Stimulated activated naive B cell treated with anti-CD40 and anti-IgM and Interleukin-4, amounts not matched to agents 10 μg/mL and 1 μg/mL and 100 μg/mL, for 72 hours (primary cell): ENCODE data around the gene GRXCR1.

ENCODE experiments used
- ATAC-seq, 2 donors: fragments of 150-1000 bp; cut with Tn5 transposase; replicated peaks; 2 replicates each; pipeline ENCODE4 v1.10.0; 2021; ENCODE audit warnings: moderate library complexity in 1 of 2
- DNase-seq: peaks from one replicate; pipeline ENCODE4 v3.0.0; 2021
- H3K27ac Mint-ChIP-seq: one replicate; pipeline ENCODE4 v1.8.0; 2022; ENCODE audit warnings: mild to moderate bottlenecking, mixed read lengths
- H3K27me3 Mint-ChIP-seq, 2 donors: one replicate each; pipeline ENCODE4 v1.8.0; 2022; ENCODE audit warnings: mixed read lengths in 2 of 2
- H3K36me3 Mint-ChIP-seq, 2 donors: one replicate each; pipeline ENCODE4 v1.8.0; 2022; ENCODE audit warnings: mixed read lengths in 2 of 2, mild to moderate bottlenecking in 1 of 2
- H3K4me1 Mint-ChIP-seq, 2 donors: one replicate each; pipeline ENCODE4 v1.8.0; 2022; ENCODE audit warnings: mixed read lengths in 2 of 2, mild to moderate bottlenecking in 1 of 2
- H3K4me3 Mint-ChIP-seq, 2 donors: one replicate each; pipeline ENCODE4 v1.8.0; 2022; ENCODE audit warnings: mild to moderate bottlenecking in 2 of 2, mixed read lengths in 2 of 2, moderate library complexity in 1 of 2
- H3K9me3 Mint-ChIP-seq, 2 donors: one replicate each; pipeline ENCODE4 v1.8.0; 2022; ENCODE audit warnings: mixed read lengths in 2 of 2, mild to moderate bottlenecking in 1 of 2

The GRXCR1 gene

GRCh38 chr4:42965326-42965725 lies 72.8 kb downstream of the GRXCR1 start:
- H3K27ac Mint-ChIP-seq, result no peak overlapping the region
- H3K4me1 Mint-ChIP-seq, result no peaks in the 10 kb centered on the region
- no peak overlapping the region for H3K4me3 Mint-ChIP-seq
- ATAC-seq (no peak), DNase-seq (no peak)
- no peaks in the 10 kb centered on the region for H3K36me3 Mint-ChIP-seq
- peaks cover 0 to 2% of the 10 kb centered on the region in 2 donors for H3K9me3 Mint-ChIP-seq
- H3K27me3 Mint-ChIP-seq, result peaks cover 0 to 10% of the 10 kb centered on the region in 2 donors

GRCh38 chr4:42985976-42986375 lies 93.5 kb downstream of the GRXCR1 start:
- H3K9me3 Mint-ChIP-seq, result peaks cover 3 to 9% of the 10 kb centered on the region in 2 donors
- DNase-seq, result no peak
- H3K27ac Mint-ChIP-seq, result no peak overlapping the region
- H3K4me3 Mint-ChIP-seq, result no peak overlapping the region
- peaks cover 0 to 3% of the 10 kb centered on the region in 2 donors for H3K36me3 Mint-ChIP-seq
- no peaks in the 10 kb centered on the region for H3K27me3 Mint-ChIP-seq
- no peak for ATAC-seq
- H3K4me1 Mint-ChIP-seq, result no peaks in the 10 kb centered on the region

DNA sequence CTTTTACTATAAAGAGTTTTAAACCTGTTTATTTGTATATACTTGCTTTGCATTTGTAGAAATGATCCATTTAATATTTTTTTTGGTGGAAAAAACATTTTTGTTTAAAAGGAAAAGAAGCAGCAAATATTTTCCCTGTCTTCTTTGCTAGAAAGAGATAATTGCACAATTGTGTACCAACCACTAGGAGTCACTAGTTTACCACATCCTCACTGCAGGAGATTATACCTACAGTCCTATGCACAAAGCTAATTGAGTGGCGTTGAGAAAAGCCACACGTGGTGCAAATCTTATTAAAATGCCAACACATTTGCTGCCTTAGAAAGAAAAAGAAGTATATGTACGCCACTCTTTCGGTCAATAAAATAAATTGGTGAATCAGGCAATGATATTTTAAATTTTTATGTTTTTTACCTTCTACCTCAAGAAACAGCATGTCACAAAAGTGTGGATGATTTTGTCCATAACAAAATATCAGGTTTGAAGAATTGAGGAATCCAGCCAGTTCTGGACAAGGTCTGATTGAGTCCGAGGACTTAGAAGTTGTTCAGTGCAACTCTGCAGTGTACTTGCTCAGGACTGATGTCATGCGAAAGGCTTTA lies 102.9 kb downstream of the GRXCR1 start:
- DNase-seq, result no peak
- no peaks in the 10 kb centered on the region for H3K9me3 Mint-ChIP-seq
- H3K4me3 Mint-ChIP-seq, result no peak overlapping the region
- H3K4me1 Mint-ChIP-seq, result no peaks in the 10 kb centered on the region
- no peaks in the 10 kb centered on the region for H3K36me3 Mint-ChIP-seq
- peaks cover 0 to 11% of the 10 kb centered on the region in 2 donors for H3K27me3 Mint-ChIP-seq
- ATAC-seq, result peak in 1 of 2 donors; percentile 59
- H3K27ac Mint-ChIP-seq, result no peak overlapping the region

DNA sequence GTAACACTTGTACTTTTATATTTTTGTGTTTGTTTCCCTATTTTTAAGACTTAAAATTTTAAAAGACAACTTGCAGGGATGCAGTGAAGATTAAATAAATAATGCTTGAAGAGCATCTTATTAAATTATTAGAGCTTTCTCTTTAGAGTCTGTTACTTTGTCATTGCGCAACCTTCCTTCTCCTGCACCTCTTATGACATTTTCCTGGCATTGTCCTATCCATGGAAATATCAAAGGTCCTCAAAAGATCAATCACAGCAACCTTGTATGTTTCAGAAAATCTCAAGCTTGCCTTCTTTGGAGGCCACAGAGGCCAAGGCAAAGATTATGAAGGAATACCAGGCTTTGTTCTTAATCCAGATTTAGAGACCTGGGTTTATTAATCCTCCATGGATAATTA lies 116.3 kb downstream of the GRXCR1 start:
- Mint-ChIP-seq H3K27ac (no peak overlapping the region), H3K4me3 (no peak overlapping the region), H3K27me3 (no peaks in the 10 kb centered on the region), H3K36me3 (peaks cover 0 to 4% of the 10 kb centered on the region in 2 donors), H3K9me3 (peaks cover 12 to 23% of the 10 kb centered on the region in 2 donors), H3K4me1 (no peaks in the 10 kb centered on the region)
- no peak for ATAC-seq
- DNase-seq, result no peak

DNA sequence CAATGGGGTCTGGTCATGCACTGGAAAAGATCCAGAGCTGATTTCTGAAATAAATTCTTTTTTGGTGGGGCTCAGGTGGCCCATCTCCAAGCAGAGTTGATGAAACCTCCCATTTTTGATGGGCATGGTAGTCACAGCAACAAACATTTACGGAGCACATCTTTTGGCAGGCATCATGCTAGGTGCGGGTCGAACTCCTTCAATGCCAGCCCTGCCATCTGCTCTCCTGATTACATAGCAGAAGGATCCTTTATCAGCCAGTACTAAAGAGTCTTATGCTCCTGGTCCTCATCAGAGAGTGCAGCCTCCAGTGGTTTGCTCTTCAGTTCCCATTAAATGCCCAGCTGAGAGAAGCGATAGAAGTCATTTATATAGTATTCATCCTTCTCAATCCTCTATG lies 121.7 kb downstream of the GRXCR1 start:
- no peaks in the 10 kb centered on the region for H3K36me3 Mint-ChIP-seq
- no peak for ATAC-seq

GRCh38 chr4:43041632-43042031 lies 149.1 kb downstream of the GRXCR1 start:
- Mint-ChIP-seq H3K27me3 (no peaks in the 10 kb centered on the region), H3K4me3 (no peak overlapping the region), H3K36me3 (no peaks in the 10 kb centered on the region), H3K4me1 (no peaks in the 10 kb centered on the region), H3K9me3 (no peaks in the 10 kb centered on the region), H3K27ac (no peak overlapping the region)
- DNase-seq (no peak), ATAC-seq (no peak)

More for the DNA sequence above, 121.7 kb downstream of the GRXCR1 start:
- no peak for DNase-seq
- H3K9me3 Mint-ChIP-seq, result no peaks in the 10 kb centered on the region
- H3K4me1 Mint-ChIP-seq, result no peaks in the 10 kb centered on the region
- H3K4me3 Mint-ChIP-seq, result no peak overlapping the region
- H3K27me3 Mint-ChIP-seq, result no peaks in the 10 kb centered on the region
- H3K27ac Mint-ChIP-seq, result no peak overlapping the region

- no peaks in the 10 kb centered on the region for H3K36me3 Mint-ChIP-seq
- no peaks in the 10 kb centered on the region for H3K4me1 Mint-ChIP-seq
- no peak overlapping the region for H3K4me3 Mint-ChIP-seq
- H3K27me3 Mint-ChIP-seq, result no peaks in the 10 kb centered on the region
- DNase-seq (no peak), ATAC-seq (no peak)
- no peak overlapping the region for H3K27ac Mint-ChIP-seq
- H3K9me3 Mint-ChIP-seq, result no peaks in the 10 kb centered on the region
Measured at GRCh38 chr4:43047058-43047457, 154.5 kb downstream of the GRXCR1 start.

DNA sequence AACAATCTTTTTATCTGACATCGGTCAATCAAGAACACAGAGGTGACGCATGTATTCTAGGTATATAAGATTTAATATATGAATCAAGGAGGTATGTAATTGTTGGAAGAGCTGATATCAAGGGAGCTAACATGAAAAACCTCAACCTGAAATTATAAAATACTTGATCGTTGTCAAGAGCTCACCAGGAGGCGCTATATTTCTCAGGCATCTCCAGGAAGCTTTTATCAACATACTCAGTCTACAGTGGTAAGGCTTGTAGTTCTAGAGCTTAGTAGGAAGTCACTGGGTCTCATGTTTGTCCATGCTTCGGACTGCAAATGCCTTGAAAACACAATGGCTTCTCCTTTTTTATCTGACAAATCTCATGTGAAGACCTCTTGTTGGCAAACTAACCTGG lies 156.1 kb downstream of the GRXCR1 start:
- DNase-seq, result no peak
- Mint-ChIP-seq H3K27ac (no peak overlapping the region), H3K36me3 (no peaks in the 10 kb centered on the region), H3K27me3 (no peaks in the 10 kb centered on the region), H3K4me1 (no peaks in the 10 kb centered on the region), H3K9me3 (no peaks in the 10 kb centered on the region), H3K4me3 (no peak overlapping the region)
- ATAC-seq, result no peak

- H3K27ac Mint-ChIP-seq, result no peak overlapping the region
- ATAC-seq (no peak), DNase-seq (no peak)
- H3K4me3 Mint-ChIP-seq, result no peak overlapping the region
- no peaks in the 10 kb centered on the region for H3K36me3 Mint-ChIP-seq
- no peaks in the 10 kb centered on the region for H3K27me3 Mint-ChIP-seq
- no peaks in the 10 kb centered on the region for H3K4me1 Mint-ChIP-seq
- H3K9me3 Mint-ChIP-seq, result no peaks in the 10 kb centered on the region
Measured at GRCh38 chr4:43049326-43049725, 156.8 kb downstream of the GRXCR1 start.

DNA sequence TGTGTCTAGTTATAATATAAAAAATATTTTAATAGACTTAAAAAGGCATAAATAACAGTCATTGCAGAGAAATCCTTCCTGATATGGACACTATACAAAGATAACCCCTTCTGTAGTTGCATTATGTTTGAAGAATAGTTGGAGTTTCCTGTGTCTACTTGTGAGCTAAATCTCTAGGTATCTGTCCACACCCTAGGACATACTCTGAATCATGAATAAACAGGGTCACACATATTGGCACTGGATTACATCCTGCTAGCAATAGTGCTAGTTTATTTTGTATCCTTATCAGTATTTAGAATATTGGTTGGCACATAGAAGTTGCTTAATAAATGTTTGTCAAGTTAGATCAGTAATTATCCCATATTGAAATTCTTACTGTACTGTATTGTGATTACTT lies 173.9 kb downstream of the GRXCR1 start:
- ATAC-seq, result no peak
- H3K4me3 Mint-ChIP-seq, result no peak overlapping the region

DNA sequence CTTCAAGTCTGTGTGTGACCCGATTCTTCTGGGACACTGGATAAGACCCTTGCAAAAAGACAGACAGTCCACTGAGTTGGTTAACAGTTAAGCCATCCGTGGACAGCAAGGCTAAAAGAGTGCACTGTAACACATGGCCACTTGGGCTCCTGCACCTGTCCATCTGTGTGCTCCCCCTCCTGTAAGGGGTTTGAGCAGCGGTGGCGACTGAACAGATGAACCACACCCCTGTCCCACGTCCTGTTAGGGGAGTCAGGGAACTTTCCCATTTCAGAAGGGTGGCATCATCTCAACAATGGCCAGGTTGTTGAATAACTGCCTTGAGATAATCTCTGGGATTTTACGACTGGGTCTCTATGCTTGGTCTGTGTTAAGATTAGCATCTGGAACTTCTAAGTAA lies 178.6 kb downstream of the GRXCR1 start:
- no peak overlapping the region for H3K27ac Mint-ChIP-seq
- H3K9me3 Mint-ChIP-seq, result peaks cover 0 to 3% of the 10 kb centered on the region in 2 donors
- ATAC-seq, result no peak

More for the DNA sequence above, 173.9 kb downstream of the GRXCR1 start:
- Mint-ChIP-seq H3K9me3 (no peaks in the 10 kb centered on the region), H3K27me3 (no peaks in the 10 kb centered on the region), H3K4me1 (no peaks in the 10 kb centered on the region), H3K27ac (no peak overlapping the region), H3K36me3 (no peaks in the 10 kb centered on the region)
- DNase-seq, result no peak

More for the DNA sequence above, 178.6 kb downstream of the GRXCR1 start:
- no peak overlapping the region for H3K4me3 Mint-ChIP-seq
- H3K36me3 Mint-ChIP-seq, result no peaks in the 10 kb centered on the region
- no peak for DNase-seq
- no peaks in the 10 kb centered on the region for H3K4me1 Mint-ChIP-seq
- H3K27me3 Mint-ChIP-seq, result no peaks in the 10 kb centered on the region
